UCSD-AML1 (cell line): ENCODE results near the gene RBMS1.

Source experiments
- DNase-seq: peaks from one replicate; lab custom pipeline; 2025; ENCODE audit not compliant: unreplicated experiment; lab: John Stamatoyannopoulos, UW

Gene RBMS1

GRCh38 chr2:160493227-160494028 lies at the start of gene RBMS1:
TSS of gene RBMS1 (minus strand) at chr2:160493807. CDS start at chr2:160493363, 444 bp downstream.
- DNase-seq = peak; percentile 48

- no peak for DNase-seq
Measured at GRCh38 chr2:160541745-160542144, 48.1 kb upstream of the RBMS1 start.

- no peak for DNase-seq
Measured at GRCh38 chr2:160538559-160539355, 45.1 kb upstream of the RBMS1 start.

- DNase-seq = no peak
Measured at GRCh38 chr2:160538115-160538514, 44.5 kb upstream of the RBMS1 start.

- DNase-seq = no peak
Measured at GRCh38 chr2:160534996-160535395, 41.4 kb upstream of the RBMS1 start.

GRCh38 chr2:160534249-160534648 lies 40.6 kb upstream of the RBMS1 start:
- no peak for DNase-seq

- no peak for DNase-seq
Measured at GRCh38 chr2:160533482-160533881, 39.9 kb upstream of the RBMS1 start.

- DNase-seq = no peak
Measured at GRCh38 chr2:160532388-160532787, 38.8 kb upstream of the RBMS1 start.

- DNase-seq = no peak
Measured at GRCh38 chr2:160522951-160523710, 29.5 kb upstream of the RBMS1 start.

- DNase-seq = no peak
Measured at GRCh38 chr2:160517731-160518130, 24.1 kb upstream of the RBMS1 start.

- no peak for DNase-seq
Measured at GRCh38 chr2:160516547-160517365, 23.1 kb upstream of the RBMS1 start.

- no peak for DNase-seq
Measured at GRCh38 chr2:160515120-160515519, 21.5 kb upstream of the RBMS1 start.

- no peak for DNase-seq
Measured at GRCh38 chr2:160513120-160513519, 19.5 kb upstream of the RBMS1 start.

GRCh38 chr2:160512491-160512890 lies 18.9 kb upstream of the RBMS1 start:
- DNase-seq = no peak

- no peak for DNase-seq
Measured at GRCh38 chr2:160510617-160511016, 17.0 kb upstream of the RBMS1 start.

GRCh38 chr2:160509016-160509415 lies 15.4 kb upstream of the RBMS1 start:
- DNase-seq = no peak

GRCh38 chr2:160507464-160507863 lies 13.9 kb upstream of the RBMS1 start:
- no peak for DNase-seq

GRCh38 chr2:160507046-160507407 lies 13.4 kb upstream of the RBMS1 start:
- no peak for DNase-seq

- DNase-seq = no peak
Measured at GRCh38 chr2:160506371-160507045, 12.9 kb upstream of the RBMS1 start.

GRCh38 chr2:160505256-160505655 lies 11.6 kb upstream of the RBMS1 start:
- DNase-seq = no peak
